H1 (cell line): ENCODE results near the gene KCNJ4. TPM values are rescaled to one million over a fixed set of nuclear protein-coding genes. Genes with fewer than 3 reads are reported as not detected.
"Not testable (repeated sequence)": the region's sequence is repeated elsewhere in the genome, so short reads cannot be mapped to it uniquely, and the experiment has no call there.

Source experiments
- CTCF ChIA-PET: fragments of 300-600 bp; sonication (Branson Sonifier 250); formaldehyde crosslinking; loops from one replicate; lab custom pipeline; 2021; ENCODE audit not compliant: partially characterized antibody; lab: Charles Lee
- POLR2A ChIA-PET: fragments of 300-600 bp; sonication (Branson Sonifier 250); formaldehyde crosslinking; loops from one replicate; lab custom pipeline; 2021; ENCODE audit warnings: inconsistent platforms; ENCODE audit not compliant: partially characterized antibody; lab: Charles Lee
- DNase-seq, 2 experiments: peaks; one replicate each; pipeline versions ENCODE4 v3.0.0 to v3.0.0-alpha.2; 2010 to 2022; ENCODE audit warnings: low spot score in 2 of 2, low read depth in 1 of 2, mixed read lengths in 1 of 2
- FAIRE-seq: peaks from 2 replicates; lab custom pipeline; 2011; peaks lifted over from hg19 to GRCh38; lab: Jason Lieb, UNC
- H2AFZ ChIP-seq: 2 replicates; pipeline ENCODE4 v1.8.1; 2012; ENCODE audit warnings: low read length, inconsistent platforms
- H2AK5ac ChIP-seq: 2 replicates; pipeline ENCODE4 v1.6.1; 2013; ENCODE audit warnings: low read depth, low read length
- H2BK120ac ChIP-seq: replicated peaks from 2 replicates; pipeline ENCODE3; 2013; ENCODE audit warnings: low read depth, low read length, inconsistent platforms
- H2BK12ac ChIP-seq: 2 replicates; pipeline ENCODE4 v1.6.1; 2013; ENCODE audit warnings: low read depth, low read length
- H2BK15ac ChIP-seq: 2 replicates; pipeline ENCODE4 v1.6.1; 2013; ENCODE audit warnings: low read length
- H2BK20ac ChIP-seq: 2 replicates; pipeline ENCODE4 v1.6.1; 2013; ENCODE audit warnings: low read length
- H2BK5ac ChIP-seq: 2 replicates; pipeline ENCODE4 v1.6.1; 2013; ENCODE audit warnings: low read depth, low read length
- H3K14ac ChIP-seq: 2 replicates; pipeline ENCODE4 v1.6.1; 2013; ENCODE audit warnings: inconsistent platforms; ENCODE audit not compliant: insufficient read length
- H3K18ac ChIP-seq: 2 replicates; pipeline ENCODE4 v1.6.1; 2013; ENCODE audit warnings: low read length; ENCODE audit errors: extremely low read depth
- H3K23ac ChIP-seq: 2 replicates; pipeline ENCODE4 v1.6.1; 2013; ENCODE audit warnings: inconsistent platforms; ENCODE audit not compliant: insufficient read length
- H3K23me2 ChIP-seq: 2 replicates; pipeline ENCODE4 v1.6.1; 2013; ENCODE audit warnings: low read depth, low read length
- H3K27ac ChIP-seq: 2 replicates; pipeline ENCODE4 v1.6.1; 2011; ENCODE audit warnings: low read depth, low read length, inconsistent platforms
- H3K27me3 ChIP-seq, 4 experiments: replicated peaks in 1 of 4; 1 replicate in 1 of 4; 2 replicates in 3 of 4; pipeline versions ENCODE4 v1.6.1 to v1.8.1; 2011 to 2013; ENCODE audit warnings: low read length in 3 of 4, mild to moderate bottlenecking in 3 of 4, inconsistent platforms in 2 of 4, mixed read lengths in 2 of 4, moderate library complexity in 1 of 4; ENCODE audit not compliant: control insufficient read depth in 3 of 4, insufficient read depth in 3 of 4; ENCODE audit errors: extremely low read depth in 1 of 4
- H3K36me3 ChIP-seq, 4 experiments: 2 replicates each; pipeline versions ENCODE4 v1.6.1 to v1.8.1; 2011 to 2013; ENCODE audit warnings: mild to moderate bottlenecking in 4 of 4, low read length in 3 of 4, moderate library complexity in 2 of 4, control low read depth in 1 of 4, inconsistent platforms in 1 of 4; ENCODE audit not compliant: insufficient read depth in 4 of 4, control insufficient read depth in 2 of 4
- H3K4ac ChIP-seq: replicated peaks from 2 replicates; pipeline ENCODE3; 2013; ENCODE audit warnings: low read length, low read depth, mixed read lengths, inconsistent platforms; ENCODE audit not compliant: insufficient read length
- H3K4me1 ChIP-seq, 4 experiments: replicated peaks in 1 of 4; 1 replicate in 1 of 4; 2 replicates in 3 of 4; pipeline versions ENCODE4 v1.6.1 to v1.8.1; 2011 to 2013; ENCODE audit warnings: low read length in 3 of 4, inconsistent platforms in 2 of 4, mixed read lengths in 1 of 4; ENCODE audit not compliant: insufficient read depth in 4 of 4, control insufficient read depth in 3 of 4
- H3K4me2 ChIP-seq, 2 experiments: 2 replicates each; pipeline versions ENCODE4 v1.6.1 to v1.8.1; 2011 to 2013; ENCODE audit warnings: low read depth in 2 of 2, low read length in 2 of 2, control low read depth in 1 of 2, inconsistent platforms in 1 of 2, mild to moderate bottlenecking in 1 of 2; ENCODE audit not compliant: insufficient read depth in 1 of 2
- H3K4me3 ChIP-seq, 4 experiments: fragments of 200-600, 300-600 bp in 1 of 4; sonication (generic), shearing (Covaris generic), sonication (Bioruptor Twin) in 1 of 4; 2 replicates each; pipeline versions ENCODE4 v1.5.1 to v1.8.1; 2011 to 2016; ENCODE audit warnings: low read length in 4 of 4, low read depth in 3 of 4, control low read depth in 2 of 4, inconsistent platforms in 2 of 4, mild to moderate bottlenecking in 2 of 4, mixed read lengths in 1 of 4, moderate library complexity in 1 of 4; ENCODE audit not compliant: insufficient read depth in 2 of 4; ENCODE audit errors: extremely low read depth in 1 of 4
- H3K56ac ChIP-seq: replicated peaks from 2 replicates; pipeline ENCODE3; 2013; ENCODE audit warnings: low read depth, mild to moderate bottlenecking, mixed read lengths, low read length, inconsistent platforms; ENCODE audit not compliant: insufficient read length
- H3K79me1 ChIP-seq: 2 replicates; pipeline ENCODE4 v1.6.1; 2013; ENCODE audit warnings: low read depth, low read length, control low read depth
- H3K79me2 ChIP-seq, 2 experiments: 2 replicates each; pipeline versions ENCODE4 v1.6.1 to v1.8.1; 2012 to 2013; ENCODE audit warnings: low read length in 2 of 2, mild to moderate bottlenecking in 2 of 2, inconsistent platforms in 1 of 2; ENCODE audit not compliant: insufficient read depth in 2 of 2, control insufficient read depth in 1 of 2
- H3K9ac ChIP-seq, 4 experiments: replicated peaks in 1 of 4; 1 replicate in 1 of 4; 2 replicates in 3 of 4; pipeline versions ENCODE4 v1.6.1 to v1.8.1; 2011 to 2013; ENCODE audit warnings: low read depth in 3 of 4, low read length in 3 of 4, control low read depth in 2 of 4, mild to moderate bottlenecking in 2 of 4, moderate library complexity in 2 of 4, inconsistent platforms in 1 of 4; ENCODE audit errors: extremely low read depth in 1 of 4
- H3K9me3 ChIP-seq, 2 experiments: 2 replicates each; pipeline versions ENCODE4 v1.6.1 to v1.8.1; 2012 to 2013; ENCODE audit warnings: mild to moderate bottlenecking in 2 of 2, moderate library complexity in 2 of 2, control low read depth in 1 of 2, inconsistent platforms in 1 of 2, low read depth in 1 of 2, low read length in 1 of 2, mixed read lengths in 1 of 2; ENCODE audit not compliant: insufficient read depth in 2 of 2
- H4K20me1 ChIP-seq, 2 experiments: replicated peaks in 1 of 2; 2 replicates each; pipeline versions ENCODE3 to v1.8.1; 2011 to 2013; ENCODE audit warnings: inconsistent platforms in 2 of 2, low read length in 2 of 2, mild to moderate bottlenecking in 1 of 2; ENCODE audit not compliant: insufficient read depth in 2 of 2, control insufficient read depth in 1 of 2
- H4K5ac ChIP-seq: 2 replicates; pipeline ENCODE4 v1.6.1; 2013; ENCODE audit warnings: low read length, low read depth, mixed read lengths, inconsistent platforms; ENCODE audit not compliant: insufficient read length
- H4K8ac ChIP-seq: 2 replicates; pipeline ENCODE4 v1.8.0; 2013; ENCODE audit warnings: mild to moderate bottlenecking, moderate library complexity, low read length, inconsistent platforms; ENCODE audit not compliant: insufficient read depth; ENCODE audit errors: extremely low read depth
- H4K91ac ChIP-seq: replicated peaks from 2 replicates; pipeline ENCODE3; 2013; ENCODE audit warnings: low read length, mixed read lengths, inconsistent platforms; ENCODE audit not compliant: insufficient read length
- WGBS, 2 experiments: shearing (Covaris generic) in 1 of 2; methylation state at CpG; one replicate each; pipeline versions ENCODE4 v1.1.6 to v1.1.7; 2013 to 2015; ENCODE audit warnings: low lambda C conversion rate in 2 of 2, mixed read lengths in 2 of 2, inconsistent platforms in 1 of 2, low coverage in 1 of 2, missing lambda C conversion rate in 1 of 2; ENCODE audit not compliant: insufficient replicate concordance in 2 of 2, insufficient coverage in 1 of 2, insufficient read length in 1 of 2; ENCODE audit errors: extremely low coverage in 1 of 2, missing lambda C conversion rate in 1 of 2; 5-methylcytosine and 5-hydroxymethylcytosine counted together
- polyA plus RNA-seq, 7 experiments: library from polyadenylated mRNA; depleted of rRNA in 3 of 7; stranded (reverse) in 5 of 7; unstranded in 2 of 7; fragments of >200 nt in 5 of 7; fragments of 200-250 nt in 2 of 7; gene quantifications; 1 replicate in 5 of 7; 2 replicates in 1 of 7; 4 replicates in 1 of 7; pipeline versions ENCODE4 v1.2.1 to v1.2.3, GENCODE V29; 2011 to 2013; ENCODE audit warnings: missing spikeins in 2 of 7, mixed read lengths in 2 of 7
- total RNA-seq: library from RNA; stranded (reverse); fragmentation: NEBNext Ultra II Directional; extraction: Animal tissue kit (Norgen Biotek cat#: 25700); gene quantifications from 2 replicates; pipeline ENCODE4 v1.2.1, GENCODE V29; 2021

The KCNJ4 gene
- total and polyA plus RNA-seq, 2 of the 8 experiments (the other 6 are each of a cell fraction or from before 2014, with no cell fraction given): 1.4 to 2.2 TPM

DNA sequence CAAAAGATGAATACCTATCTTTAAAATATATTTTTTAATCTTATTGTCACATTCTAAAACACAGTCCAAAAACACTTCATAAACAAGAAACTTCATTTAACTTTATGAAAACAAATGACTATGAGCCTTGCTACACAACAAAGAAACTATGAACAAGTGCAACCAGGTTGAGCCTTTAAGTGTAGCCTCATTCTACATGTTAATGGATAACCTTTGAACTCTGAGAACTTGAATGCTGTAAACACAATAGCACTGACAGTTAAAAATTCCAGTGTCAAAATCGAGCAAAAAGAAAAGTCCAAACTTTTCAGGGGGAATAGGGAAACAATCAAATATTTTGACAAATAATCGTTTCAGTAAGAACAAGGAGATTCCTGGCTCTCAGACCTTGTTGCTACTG, 54.7 kb downstream of the KCNJ4 start:
- H2AK5ac ChIP-seq, H3K27me3 ChIP-seq, H3K56ac ChIP-seq, H3K4ac ChIP-seq, H2BK12ac ChIP-seq, H3K4me2 ChIP-seq, H2BK5ac ChIP-seq, H3K9me3 ChIP-seq, H3K27ac ChIP-seq, H4K91ac ChIP-seq, H3K23ac ChIP-seq, H2BK120ac ChIP-seq, H3K4me3 ChIP-seq, H3K14ac ChIP-seq, H2BK15ac ChIP-seq, H3K9ac ChIP-seq, H4K8ac ChIP-seq, DNase-seq, H3K18ac ChIP-seq, H2AFZ ChIP-seq, H4K20me1 ChIP-seq, H4K5ac ChIP-seq, H3K36me3 ChIP-seq, H3K23me2 ChIP-seq, POLR2A ChIA-PET, H2BK20ac ChIP-seq, H3K79me1 ChIP-seq: not testable (repeated sequence)
- 38% methylated on average over 1 of the region's 2 CpGs; no CpG with 5 or more reads in 1 of the 2 experiments for WGBS, 2 experiments
- H3K79me2 ChIP-seq: peaks cover 0 to 21% of the 10 kb centered on the region in 2 experiments; a peak in 2 of 4 replicates
- peaks cover 0 to 21% (median 11%) of the 10 kb centered on the region in 4 experiments; a peak in 6 of 7 replicates for H3K4me1 ChIP-seq
- CTCF ChIA-PET: interaction anchor here (1.6 to 5.5 kb wide), 2 partner anchors 14 to 35 kb away, joined by 6 to 49 read pairs; no protein-coding TSS in a partner anchor
- FAIRE-seq: peak; percentile 65
